ENCODE measurements around the gene RC3H1.

GRCh38 chr1:173914366-173914871, 107.7 kb downstream of the RC3H1 start:
- TF ChIP-seq POLR2A (IDR thresholded peaks at IDR 0.05; ENCODE audit: low read depth, low read length) (no peak), MYC (IDR thresholded peaks at IDR 0.05; ENCODE audit: insufficient read depth, insufficient read length, insufficient replicate concordance, low read length, severe bottlenecking) (no peak), POLR2AphosphoS2 (IDR thresholded peaks at IDR 0.05; ENCODE audit: low read depth, low read length) (no peak), TCF12 (IDR thresholded peaks at IDR 0.05; ENCODE audit: low read depth, low read length) (no peak), CTCF (IDR thresholded peaks at IDR 0.05 in 2 of 3, conservative IDR thresholded peaks at IDR 0.05 in 1 of 3; ENCODE audit: control insufficient read depth in 2 of 3, extremely low read depth in 1 of 3, insufficient read depth in 1 of 3, low read depth in 3 of 3, low read length in 3 of 3) (peak; percentile 54 to 84 (median 75)), SMC3 (IDR thresholded peaks at IDR 0.05; ENCODE audit: borderline replicate concordance, low read length) (no peak), CHD4 (IDR thresholded peaks at IDR 0.05) (no peak), EZH2 (IDR thresholded peaks at IDR 0.05; ENCODE audit: borderline replicate concordance, control insufficient read depth, low read depth, low read length) (no peak), CHD2 (IDR thresholded peaks at IDR 0.05; ENCODE audit: borderline replicate concordance, low read depth, low read length) (no peak), SUZ12 (IDR thresholded peaks at IDR 0.05; ENCODE audit: unreplicated experiment) (no peak), TCF7 (IDR thresholded peaks at IDR 0.05; ENCODE audit: borderline replicate concordance) (no peak), CBX5 (IDR thresholded peaks at IDR 0.05; ENCODE audit: low read depth) (no peak), ZBTB4 (CRISPR knock-in tag; IDR thresholded peaks at IDR 0.05) (no peak), SKIL (IDR thresholded peaks at IDR 0.05; ENCODE audit: low read depth, poor library complexity, severe bottlenecking) (no peak)
